Hepatocyte (in vitro differentiated cells): ENCODE data around the gene GRN. TPM values are rescaled to one million over a fixed set of nuclear protein-coding genes. Genes with fewer than 3 reads are reported as not detected.
A peak's percentile ranks its signal among the peaks of the same experiment; 100 is the strongest.

ENCODE experiments used
- DNase-seq: peaks from one replicate; pipeline ENCODE4 v3.0.0-alpha.2; 2016; ENCODE audit warnings: low spot score
- H2AFZ ChIP-seq: fragments of 200-600 bp; sonication (generic); 2 replicates; pipeline ENCODE4 v1.6.0; 2016; ENCODE audit warnings: antibody characterized with exemption, mild to moderate bottlenecking
- H3K27ac ChIP-seq: fragments of 200-600 bp; sonication (generic); 2 replicates; pipeline ENCODE4 v1.5.1; 2016; ENCODE audit warnings: mild to moderate bottlenecking
- H3K27me3 ChIP-seq: fragments of 200-600 bp; sonication (generic); 2 replicates; pipeline ENCODE4 v1.6.1; 2016
- H3K36me3 ChIP-seq: fragments of 200-600 bp; sonication (generic); replicated peaks from 2 replicates; pipeline ENCODE4 v1.5.1; 2016; ENCODE audit warnings: low read depth; ENCODE audit not compliant: insufficient read depth
- H3K4me1 ChIP-seq: fragments of 200-600 bp; sonication (generic); 2 replicates; pipeline ENCODE4 v1.5.1; 2016; ENCODE audit warnings: mild to moderate bottlenecking, moderate library complexity; ENCODE audit not compliant: insufficient read depth
- H3K4me2 ChIP-seq: fragments of 200-600 bp; sonication (generic); 2 replicates; pipeline ENCODE4 v1.6.0; 2016
- H3K4me3 ChIP-seq: fragments of 200-600 bp; sonication (generic); 2 replicates; pipeline ENCODE4 v1.5.1; 2016; ENCODE audit warnings: mild to moderate bottlenecking
- H3K79me2 ChIP-seq: fragments of 200-600 bp; sonication (generic); 2 replicates; pipeline ENCODE4 v1.6.0; 2017; ENCODE audit warnings: mild to moderate bottlenecking
- H3K9me2 ChIP-seq: fragments of 200-600 bp; sonication (generic); replicated peaks from 2 replicates; pipeline ENCODE4 v1.6.0; 2017; ENCODE audit warnings: mild to moderate bottlenecking; ENCODE audit not compliant: insufficient read depth
- H3K9me3 ChIP-seq: fragments of 200-600 bp; sonication (generic); 2 replicates; pipeline ENCODE4 v1.5.1; 2016; ENCODE audit warnings: low read depth, mild to moderate bottlenecking
- H4K20me1 ChIP-seq: fragments of 200-600 bp; sonication (generic); 2 replicates; pipeline ENCODE4 v1.6.0; 2016; ENCODE audit warnings: mild to moderate bottlenecking; ENCODE audit not compliant: insufficient read depth, poor library complexity, severe bottlenecking
- CTCF ChIP-seq: fragments of 200-600 bp; sonication (generic); IDR thresholded peaks from 2 replicates; pipeline ENCODE4 v1.5.1; 2016; ENCODE audit warnings: antibody characterized with exemption, mild to moderate bottlenecking; ENCODE audit not compliant: poor library complexity
- EZH2 ChIP-seq: fragments of 200-600 bp; sonication (generic); IDR thresholded peaks from 2 replicates; pipeline ENCODE4 v1.6.1; 2016; ENCODE audit warnings: antibody characterized with exemption, mild to moderate bottlenecking, borderline replicate concordance
- EZH2phosphoT487 ChIP-seq: fragments of 200-600 bp; sonication (generic); IDR thresholded peaks from one replicate; pipeline ENCODE4 v1.6.1; 2018; ENCODE audit warnings: antibody characterized with exemption, mild to moderate bottlenecking, low read depth, moderate library complexity; ENCODE audit not compliant: unreplicated experiment, severe bottlenecking
- WGBS: methylation state at CpG from one replicate; pipeline ENCODE4 v1.1.6; 2016; ENCODE audit warnings: low lambda C conversion rate; ENCODE audit errors: missing lambda C conversion rate; 5-methylcytosine and 5-hydroxymethylcytosine counted together
- polyA plus RNA-seq: library from polyadenylated mRNA; unstranded; fragments of >200 nt; fragmentation: Nextera tagmentation; extraction: Ambion mirVana; gene quantifications from 2 replicates; pipeline ENCODE4 v1.2.1, GENCODE V29; 2016
- total RNA-seq: library from RNA; depleted of rRNA; stranded (reverse); fragments of >200 nt; gene quantifications from 2 replicates; pipeline ENCODE4 v1.2.3, GENCODE V29; 2014

The GRN gene
- total and polyA plus RNA-seq, 2 experiments from 2014 or later: 299 to 785 TPM

DNA sequence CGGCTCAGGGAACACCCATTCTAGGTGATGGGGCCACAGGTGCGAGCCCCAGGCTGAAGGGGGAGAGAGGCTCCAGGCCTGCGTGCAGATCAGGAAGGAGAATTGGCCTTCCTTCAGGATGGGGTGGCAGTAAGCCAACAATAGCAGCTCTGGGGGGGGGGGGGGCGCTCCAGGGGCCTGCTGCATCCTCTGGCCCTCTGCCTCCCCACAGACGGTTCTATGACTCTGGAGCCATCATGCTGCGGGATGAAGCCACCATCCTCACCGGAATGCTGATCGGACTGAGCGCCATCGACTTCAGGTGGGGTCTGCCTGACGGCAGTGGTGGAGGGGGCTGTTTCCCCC lies 30.6 kb upstream of the GRN start:
- no peak overlapping the region for H3K4me3 ChIP-seq
- WGBS: 55% methylated on average over 4 of the region's 11 CpGs
- no peaks in the 10 kb centered on the region for H3K9me2 ChIP-seq

GRCh38 chr17:44314869-44315661 lies 30.0 kb upstream of the GRN start:
- no peak for TF ChIP-seq EZH2phosphoT487
- Histone ChIP-seq H3K9me2 (no peaks in the 10 kb centered on the region), H3K27ac (no peak overlapping the region), H3K4me2 (peak overlapping the region; percentile 87), H3K27me3 (peaks cover 44% of the 10 kb centered on the region), H3K9me3 (no peaks in the 10 kb centered on the region), H4K20me1 (no peaks in the 10 kb centered on the region), H2AFZ (no peak overlapping the region), H3K4me3 (peak overlapping the region; percentile 23), H3K4me1 (peaks cover 3% of the 10 kb centered on the region), H3K79me2 (no peaks in the 10 kb centered on the region), H3K36me3 (no peaks in the 10 kb centered on the region)
- DNase-seq: peak; percentile 77
- WGBS: 5% methylated on average over 21 of the region's 81 CpGs

More for the DNA sequence above, 30.6 kb upstream of the GRN start:
- H3K36me3 ChIP-seq: no peaks in the 10 kb centered on the region
- DNase-seq: no peak
- H3K27me3 ChIP-seq: peaks cover 44% of the 10 kb centered on the region
- H2AFZ ChIP-seq: no peak overlapping the region
- H4K20me1 ChIP-seq: no peaks in the 10 kb centered on the region
- H3K4me1 ChIP-seq: peaks cover 3% of the 10 kb centered on the region
- no peaks in the 10 kb centered on the region for H3K9me3 ChIP-seq
- H3K27ac ChIP-seq: no peak overlapping the region
- H3K4me2 ChIP-seq: peak overlapping the region; percentile 87
- TF ChIP-seq CTCF (no peak), EZH2phosphoT487 (no peak), EZH2 (no peak)
- H3K79me2 ChIP-seq: no peaks in the 10 kb centered on the region

- Histone ChIP-seq H3K36me3 (no peaks in the 10 kb centered on the region), H3K9me3 (no peaks in the 10 kb centered on the region), H3K4me2 (peak overlapping the region; percentile 87), H3K4me1 (peaks cover 3% of the 10 kb centered on the region), H3K79me2 (no peaks in the 10 kb centered on the region), H3K4me3 (no peak overlapping the region), H4K20me1 (no peaks in the 10 kb centered on the region), H3K27me3 (peaks cover 44% of the 10 kb centered on the region), H3K27ac (no peak overlapping the region), H3K9me2 (no peaks in the 10 kb centered on the region), H2AFZ (no peak overlapping the region)
- WGBS: 6% methylated on average over 37 of the region's 38 CpGs
- TF ChIP-seq CTCF (no peak), EZH2phosphoT487 (no peak), EZH2 (peak; percentile 47)
- no peak for DNase-seq
These were observed 29.1 kb upstream of the GRN start for GRCh38 chr17:44315760-44316731.

DNA sequence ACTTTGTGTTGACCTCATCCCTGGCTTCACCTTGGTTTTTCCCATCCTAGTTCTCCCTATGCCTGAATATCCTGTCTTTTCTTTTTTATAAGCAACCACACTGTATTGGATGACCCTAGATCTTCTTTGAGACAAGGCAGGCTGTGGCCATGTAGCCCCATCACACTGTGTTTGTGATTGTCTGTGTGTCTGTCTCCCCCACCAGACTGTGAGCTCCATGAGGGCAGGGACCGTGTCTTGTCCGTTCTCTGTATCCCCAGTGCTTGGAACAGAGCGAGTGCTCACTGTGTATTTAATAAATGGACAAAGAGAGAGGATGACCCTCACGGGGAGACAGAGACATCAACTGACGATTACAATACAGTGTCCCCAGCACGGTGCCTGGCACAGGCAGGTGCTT lies 27.6 kb upstream of the GRN start:
- TF ChIP-seq EZH2 (no peak), EZH2phosphoT487 (no peak), CTCF (no peak)
- Histone ChIP-seq H2AFZ (no peak overlapping the region), H3K4me3 (no peak overlapping the region), H3K27me3 (peaks cover 44% of the 10 kb centered on the region), H3K9me2 (no peaks in the 10 kb centered on the region), H3K4me2 (no peak overlapping the region), H3K79me2 (no peaks in the 10 kb centered on the region), H4K20me1 (no peaks in the 10 kb centered on the region), H3K27ac (no peak overlapping the region), H3K36me3 (no peaks in the 10 kb centered on the region), H3K9me3 (no peaks in the 10 kb centered on the region), H3K4me1 (peaks cover 3% of the 10 kb centered on the region)
- 96% methylated on average over 6 of the region's 6 CpGs for WGBS
- DNase-seq: no peak
